K562 (cell line): ENCODE measurements around the gene SELENOW. TPM values are rescaled to one million over a fixed set of nuclear protein-coding genes. Genes with fewer than 3 reads are reported as not detected.

ENCODE experiments used
- CGGBP1 ChIP-seq: fragments of 250-450 bp; sonication (Bioruptor Pico); IDR thresholded peaks from 2 replicates; pipeline ENCODE4 v1.9.0; 2021; ENCODE audit warnings: mild to moderate bottlenecking
- CSDE1 ChIP-seq, 2 experiments: fragments of 450-650 bp; IDR thresholded peaks; 2 replicates each; pipeline ENCODE4 v1.6.1; 2016; ENCODE audit warnings: mild to moderate bottlenecking in 1 of 2
- DMBX1 ChIP-seq: fragments of 250-450 bp; sonication (Bioruptor Pico); IDR thresholded peaks from 2 replicates; pipeline ENCODE4 v1.8.0; 2022; ENCODE audit warnings: inconsistent platforms, mild to moderate bottlenecking, moderate library complexity, borderline replicate concordance
- EWSR1 ChIP-seq: fragments of 450-650 bp; IDR thresholded peaks from 2 replicates; pipeline ENCODE4 v1.6.1; 2018; ENCODE audit warnings: borderline replicate concordance, mild to moderate bottlenecking, low read depth, moderate library complexity; ENCODE audit not compliant: partially characterized antibody
- FOXK1 ChIP-seq: sonication (generic); formaldehyde crosslinking; IDR thresholded peaks from 2 replicates; pipeline ENCODE4 v1.8.0; 2022; ENCODE audit warnings: missing genetic modification reagents, mild to moderate bottlenecking, borderline replicate concordance
- GABPB1 ChIP-seq: sonication (generic); formaldehyde crosslinking; IDR thresholded peaks from 2 replicates; pipeline ENCODE4 v1.8.0; 2022; ENCODE audit warnings: mild to moderate bottlenecking, missing genetic modification reagents
- GATAD2A ChIP-seq: fragments of 450-650 bp; IDR thresholded peaks from 2 replicates; pipeline ENCODE4 v1.6.1; 2017
- KDM2B ChIP-seq: fragments of 250-450 bp; sonication (Bioruptor Pico); IDR thresholded peaks from 2 replicates; pipeline ENCODE4 v1.8.0; 2021; ENCODE audit warnings: mild to moderate bottlenecking, moderate library complexity
- NCOR1 ChIP-seq: fragments of 450-650 bp; IDR thresholded peaks from 2 replicates; pipeline ENCODE4 v1.6.1; 2016; ENCODE audit warnings: mild to moderate bottlenecking, moderate library complexity
- POLR2A ChIP-seq: fragments of 450-650 bp; conservative IDR thresholded peaks from 2 replicates; pipeline ENCODE4 v1.6.1; 2016
- RAD51 ChIP-seq: fragments of 450-650 bp; IDR thresholded peaks from 2 replicates; pipeline ENCODE4 v1.7.1; 2016; ENCODE audit warnings: low read depth, mild to moderate bottlenecking, borderline replicate concordance
- RNF219 ChIP-seq: fragments of 250-450 bp; sonication (Bioruptor Pico); IDR thresholded peaks from 2 replicates; pipeline ENCODE4 v1.5.0; 2022; ENCODE audit warnings: mild to moderate bottlenecking
- SNIP1 ChIP-seq: fragments of 450-650 bp; IDR thresholded peaks from 2 replicates; pipeline ENCODE4 v1.7.1; 2017; ENCODE audit warnings: low read depth, mild to moderate bottlenecking
- SP1 ChIP-seq: sonication (generic); formaldehyde crosslinking; IDR thresholded peaks from 2 replicates; pipeline ENCODE4 v1.8.1; 2022; ENCODE audit warnings: mild to moderate bottlenecking, missing genetic modification reagents
- XRCC5 ChIP-seq: fragments of 200-400 bp; formaldehyde crosslinking; IDR thresholded peaks from 2 replicates; pipeline ENCODE4 v1.6.1; 2017; ENCODE audit warnings: low read depth, mild to moderate bottlenecking, low read length
- ZNF212 ChIP-seq: fragments of 450-650 bp; formaldehyde crosslinking; IDR thresholded peaks from 2 replicates; pipeline ENCODE4 v1.4.0; 2020; ENCODE audit warnings: mild to moderate bottlenecking
- ZNF263 ChIP-seq: sonication (generic); formaldehyde crosslinking; IDR thresholded peaks from 2 replicates; pipeline ENCODE4 v1.8.0; 2022; ENCODE audit warnings: mild to moderate bottlenecking, missing genetic modification reagents, borderline replicate concordance
- ZNF274 ChIP-seq: IDR thresholded peaks from 2 replicates; pipeline ENCODE4 v1.6.1; 2011; ENCODE audit warnings: low read depth, mild to moderate bottlenecking, low read length, moderate library complexity, borderline replicate concordance
- ZNF512 ChIP-seq: IDR thresholded peaks from 2 replicates; pipeline ENCODE4 v1.6.1; 2016; ENCODE audit warnings: missing genetic modification characterization, missing compliant biosample characterization
- ZNF740 ChIP-seq, 3 experiments: fragments of 200-800 bp in 1 of 3; sonication (Bioruptor generic) in 1 of 3; sonication (generic) in 1 of 3; formaldehyde crosslinking in 1 of 3; IDR thresholded peaks; 2 replicates each; pipeline versions ENCODE4 v1.6.1 to v1.8.0; 2016 to 2022; ENCODE audit warnings: mild to moderate bottlenecking in 2 of 3, missing compliant biosample characterization in 2 of 3, missing genetic modification characterization in 2 of 3, missing genetic modification reagents in 1 of 3
- polyA plus RNA-seq, 8 experiments: library from polyadenylated mRNA; depleted of rRNA in 4 of 8; stranded (reverse) in 5 of 8; unstranded in 3 of 8; fragments of >200 nt; fragmentation: Nextera tagmentation in 2 of 8; fragmentation: Illumina TruSeq in 1 of 8; extraction: Ambion mirVana in 2 of 8; extraction: Trizol in 1 of 8; gene quantifications; 2 replicates each; pipeline versions ENCODE4 v1.2.1 to v1.2.3, GENCODE V29; 2011 to 2014; ENCODE audit warnings: inconsistent platforms in 1 of 8, missing spikeins in 1 of 8
- total RNA-seq, 7 experiments: library from RNA; depleted of rRNA in 6 of 7; stranded (reverse); fragments of >200 nt in 6 of 7; fragmentation: Illumina TruSeq in 2 of 7; extraction: Trizol in 2 of 7; gene quantifications; 2 replicates each; pipeline versions ENCODE4 v1.2.1 to v1.2.3, GENCODE V29; 2011 to 2021; ENCODE audit warnings: low replicate concordance in 1 of 7
- TF ChIP-seq, protein P1 (sequence below): fragments of 450-650 bp; IDR thresholded peaks from 2 replicates; pipeline ENCODE4 v1.6.1; 2016; ENCODE audit warnings: borderline replicate concordance

The SELENOW gene
- total and polyA plus RNA-seq, 9 of the 15 experiments (the other 6 are each of a cell fraction or from before 2014, with no cell fraction given) = 91.9 to 279 (median 156) TPM

- no peak for TF ChIP-seq SNIP1
- TF ChIP-seq EWSR1 = no peak
- TF ChIP-seq FOXK1 (CRISPR knock-in tag) = no peak
- TF ChIP-seq CSDE1 (IDR thresholded peaks at IDR 0.05) = no peak
- TF ChIP-seq NCOR1 = peak; percentile 83
- peak; percentile 43; the same call in 1 of the 2 replicates for TF ChIP-seq POLR2A
- peak; percentile 80 for TF ChIP-seq ZNF740 (CRISPR knock-in tag; IDR thresholded peaks at IDR 0.05)
- no peak for TF ChIP-seq ZNF740 (tag; IDR thresholded peaks at IDR 0.05)
- TF ChIP-seq CGGBP1 (CRISPR knock-in tag) = no peak
- TF ChIP-seq SP1 = peak; percentile 42; the same call in 1 of the 2 replicates
- no peak for TF ChIP-seq RNF219 (CRISPR knock-in tag)
- TF ChIP-seq ZNF512 (tag) = peak; percentile 89
- TF ChIP-seq RAD51 = no peak
- peak; percentile 64; the same call in 1 of the 2 replicates for TF ChIP-seq GABPB1 (CRISPR knock-in tag)
- TF ChIP-seq GATAD2A = no peak; the same call in 1 of the 2 replicates
- no peak for TF ChIP-seq KDM2B
- 0 out of 2 replicates have a peak, but pooled peaks have one; percentile 44 for TF ChIP-seq ZNF263 (CRISPR knock-in tag)
- no peak for TF ChIP-seq ZNF212 (CRISPR knock-in tag)
- no peak for TF ChIP-seq XRCC5
- peak; percentile 28; the same call in 1 of the 2 replicates for TF ChIP-seq DMBX1 (CRISPR knock-in tag)
- TF ChIP-seq, protein P1, sequence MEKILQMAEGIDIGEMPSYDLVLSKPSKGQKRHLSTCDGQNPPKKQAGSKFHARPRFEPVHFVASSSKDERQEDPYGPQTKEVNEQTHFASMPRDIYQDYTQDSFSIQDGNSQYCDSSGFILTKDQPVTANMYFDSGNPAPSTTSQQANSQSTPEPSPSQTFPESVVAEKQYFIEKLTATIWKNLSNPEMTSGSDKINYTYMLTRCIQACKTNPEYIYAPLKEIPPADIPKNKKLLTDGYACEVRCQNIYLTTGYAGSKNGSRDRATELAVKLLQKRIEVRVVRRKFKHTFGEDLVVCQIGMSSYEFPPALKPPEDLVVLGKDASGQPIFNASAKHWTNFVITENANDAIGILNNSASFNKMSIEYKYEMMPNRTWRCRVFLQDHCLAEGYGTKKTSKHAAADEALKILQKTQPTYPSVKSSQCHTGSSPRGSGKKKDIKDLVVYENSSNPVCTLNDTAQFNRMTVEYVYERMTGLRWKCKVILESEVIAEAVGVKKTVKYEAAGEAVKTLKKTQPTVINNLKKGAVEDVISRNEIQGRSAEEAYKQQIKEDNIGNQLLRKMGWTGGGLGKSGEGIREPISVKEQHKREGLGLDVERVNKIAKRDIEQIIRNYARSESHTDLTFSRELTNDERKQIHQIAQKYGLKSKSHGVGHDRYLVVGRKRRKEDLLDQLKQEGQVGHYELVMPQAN = peak; percentile 44; the same call in 1 of the 2 replicates
- TF ChIP-seq ZNF274 = no peak
Measured at GRCh38 chr19:47729799-47730520, 48.5 kb upstream of the SELENOW start (continued).
